K562 (cell line): ENCODE measurements around the gene CCDC124. TPM values are rescaled to one million over a fixed set of nuclear protein-coding genes. Genes with fewer than 3 reads are reported as not detected.
A peak's percentile ranks its signal among the peaks of the same experiment; 100 is the strongest.

Experiments used
- ATAC-seq: fragments of 200-7000 bp; cut with Tn5 transposase; 3 replicates; pipeline ENCODE4 v1.9.1; 2020; ENCODE audit warnings: moderate library complexity
- BruUV-seq: library from RNA; stranded (reverse); fragments of 400-500 nt; replicated peaks from 2 replicates; lab custom pipeline; 2021; lab: Mats Ljungman, UMichigan
- CTCF ChIA-PET: fragments of 300-600 bp; formaldehyde crosslinking; extraction: SDS; loops from one replicate; lab custom pipeline; 2021; ENCODE audit warnings: low intra/inter-chr PET ratio; lab: Yijun Ruan, JAX
- POLR2A ChIA-PET: fragments of 300-600, 350-650 bp; sonication (Branson Sonifier 250); formaldehyde crosslinking; extraction: SDS; loops from one replicate; lab custom pipeline; 2021; ENCODE audit warnings: antibody characterized with exemption, inconsistent platforms; lab: Yijun Ruan, JAX
- DNase-seq, 4 experiments: peaks; one replicate each; pipeline versions ENCODE4 v3.0.0 to v3.0.0-alpha.2; 2011 to 2018; ENCODE audit warnings: low spot score in 3 of 4, mixed read lengths in 3 of 4; ENCODE audit errors: extremely low read depth in 1 of 4
- FAIRE-seq: peaks from 2 replicates; lab custom pipeline; 2011; peaks lifted over from hg19 to GRCh38; lab: Jason Lieb, UNC
- H2AFZ ChIP-seq: 2 replicates; pipeline ENCODE4 v1.6.0; 2011; ENCODE audit warnings: low read depth, low read length, control low read depth, inconsistent platforms
- H3K27ac ChIP-seq: fragments of 200-600 bp; 3 replicates; pipeline ENCODE4 v1.8.0; 2011; ENCODE audit warnings: low read depth, mild to moderate bottlenecking, control low read depth, inconsistent platforms, low read length, moderate library complexity, mixed read lengths; ENCODE audit errors: extremely low read depth
- H3K27me3 ChIP-seq, 2 experiments: fragments of 300-600 bp in 1 of 2; 2 replicates in 1 of 2; 3 replicates in 1 of 2; pipeline versions ENCODE4 v1.6.0 to v1.8.0; 2011; ENCODE audit warnings: inconsistent platforms in 2 of 2, low read length in 2 of 2, mild to moderate bottlenecking in 1 of 2, mixed read lengths in 1 of 2, moderate library complexity in 1 of 2; ENCODE audit not compliant: control insufficient read depth in 2 of 2, insufficient read depth in 2 of 2
- H3K36me3 ChIP-seq: fragments of 300-600 bp; 3 replicates; pipeline ENCODE4 v1.8.0; 2011; ENCODE audit warnings: mild to moderate bottlenecking, low read length, inconsistent platforms; ENCODE audit not compliant: control insufficient read depth, insufficient read depth
- H3K4me1 ChIP-seq, 2 experiments: fragments of 200-600 bp in 1 of 2; replicated peaks in 1 of 2; 2 replicates in 1 of 2; 3 replicates in 1 of 2; pipeline versions ENCODE4 v1.5.1 to v1.8.0; 2011; ENCODE audit warnings: inconsistent platforms in 2 of 2, low read length in 2 of 2, mild to moderate bottlenecking in 1 of 2, mixed read lengths in 1 of 2, moderate library complexity in 1 of 2; ENCODE audit not compliant: control insufficient read depth in 2 of 2, insufficient read depth in 2 of 2
- H3K4me2 ChIP-seq: 2 replicates; pipeline ENCODE4 v1.6.1; 2011; ENCODE audit warnings: low read length, control low read depth, inconsistent platforms, mixed read lengths; ENCODE audit not compliant: insufficient read depth
- H3K4me3 ChIP-seq: fragments of 200-600 bp; sonication (generic), shearing (Covaris generic); 2 replicates; pipeline ENCODE4 v1.5.1; 2016; ENCODE audit warnings: control low read depth, inconsistent platforms
- H3K79me2 ChIP-seq: fragments of 200-600 bp; 3 replicates; pipeline ENCODE4 v1.8.0; 2011; ENCODE audit warnings: low read length, inconsistent platforms; ENCODE audit not compliant: control insufficient read depth, insufficient read depth
- H3K9ac ChIP-seq, 2 experiments: 2 replicates each; pipeline versions ENCODE4 v1.6.0 to v1.6.1; 2011; ENCODE audit warnings: low read depth in 2 of 2, low read length in 2 of 2, control low read depth in 1 of 2, inconsistent platforms in 1 of 2, mild to moderate bottlenecking in 1 of 2, mixed read lengths in 1 of 2; ENCODE audit not compliant: insufficient read depth in 1 of 2
- H3K9me1 ChIP-seq: one replicate; pipeline ENCODE4 v1.6.0; 2011; ENCODE audit warnings: inconsistent platforms, mild to moderate bottlenecking, low read length, moderate library complexity; ENCODE audit not compliant: control insufficient read depth, insufficient read depth
- H3K9me3 ChIP-seq: replicated peaks from 2 replicates; pipeline ENCODE4 v1.5.1; 2011; ENCODE audit warnings: low read depth, low read length, inconsistent platforms; ENCODE audit not compliant: control insufficient read depth, insufficient read depth
- H4K20me1 ChIP-seq: replicated peaks from 2 replicates; pipeline ENCODE4 v1.6.1; 2011; ENCODE audit warnings: low read length, inconsistent platforms, mixed read lengths; ENCODE audit not compliant: control insufficient read depth, insufficient read depth
- ARID2 ChIP-seq: fragments of 450-650 bp; IDR thresholded peaks from 2 replicates; pipeline ENCODE4 v1.6.1; 2017; ENCODE audit warnings: antibody characterized with exemption, mild to moderate bottlenecking
- E2F6 ChIP-seq, 2 experiments: IDR thresholded peaks; 2 replicates each; pipeline ENCODE4 v1.6.1; 2011; ENCODE audit warnings: borderline replicate concordance in 1 of 2, control low read depth in 1 of 2, low read depth in 1 of 2, low read length in 1 of 2, mild to moderate bottlenecking in 1 of 2, mixed read lengths in 1 of 2, moderate library complexity in 1 of 2; ENCODE audit not compliant: insufficient read depth in 1 of 2, insufficient read length in 1 of 2, poor library complexity in 1 of 2, severe bottlenecking in 1 of 2; ENCODE audit errors: extremely low read depth in 1 of 2
- HMG20B ChIP-seq: fragments of 250-450 bp; sonication (Bioruptor Pico); IDR thresholded peaks from 2 replicates; pipeline ENCODE4 v1.5.0; 2021; ENCODE audit warnings: mild to moderate bottlenecking
- HNRNPK ChIP-seq: fragments of 200-400 bp; formaldehyde crosslinking; IDR thresholded peaks from one replicate; pipeline ENCODE4 v1.6.1; 2018; ENCODE audit warnings: mild to moderate bottlenecking, low read depth, low read length; ENCODE audit not compliant: poor library complexity, severe bottlenecking
- MBD2 ChIP-seq: sonication (generic); IDR thresholded peaks from 2 replicates; pipeline ENCODE4 v1.6.1; 2016; ENCODE audit warnings: low read depth, borderline replicate concordance
- NFXL1 ChIP-seq: fragments of 450-650 bp; formaldehyde crosslinking; IDR thresholded peaks from 2 replicates; pipeline ENCODE4 v1.4.0; 2021; ENCODE audit warnings: mild to moderate bottlenecking
- RNF219 ChIP-seq: fragments of 250-450 bp; sonication (Bioruptor Pico); IDR thresholded peaks from 2 replicates; pipeline ENCODE4 v1.5.0; 2022; ENCODE audit warnings: mild to moderate bottlenecking
- SFPQ ChIP-seq: fragments of 200-400 bp; formaldehyde crosslinking; IDR thresholded peaks from 2 replicates; pipeline ENCODE4 v1.6.1; 2017; ENCODE audit warnings: mild to moderate bottlenecking, low read depth, low read length, moderate library complexity
- SIN3A ChIP-seq, 2 experiments: fragments of 150-350 bp in 1 of 2; IDR thresholded peaks; 2 replicates each; pipeline ENCODE4 v1.6.1; 2011 to 2016; ENCODE audit warnings: borderline replicate concordance in 2 of 2, low read depth in 2 of 2, low read length in 2 of 2, mild to moderate bottlenecking in 2 of 2, moderate library complexity in 2 of 2; ENCODE audit not compliant: control insufficient read depth in 1 of 2
- YY1 ChIP-seq, 3 experiments: IDR thresholded peaks; 2 replicates each; pipeline ENCODE4 v1.6.1; 2011; ENCODE audit warnings: low read length in 2 of 3, mild to moderate bottlenecking in 2 of 3, moderate library complexity in 2 of 3, borderline replicate concordance in 1 of 3, control low read depth in 1 of 3, low read depth in 1 of 3; ENCODE audit not compliant: insufficient read depth in 3 of 3, insufficient replicate concordance in 2 of 3, control insufficient read depth in 1 of 3, insufficient read length in 1 of 3; ENCODE audit errors: extremely low read depth in 1 of 3
- ZNF253 ChIP-seq: fragments of 250-450 bp; sonication (Bioruptor Pico); conservative IDR thresholded peaks from 2 replicates; pipeline ENCODE4 v1.6.1; 2021; ENCODE audit warnings: mild to moderate bottlenecking
- WGBS: fragments of 100-300 bp; shearing (Covaris generic); methylation state at CpG from one replicate; pipeline ENCODE4 v1.1.6; 2016; ENCODE audit warnings: low coverage, mixed read lengths; ENCODE audit not compliant: insufficient coverage; ENCODE audit errors: missing lambda C conversion rate; 5-methylcytosine and 5-hydroxymethylcytosine counted together
- in situ Hi-C: fragments of 300-500 bp; cut with MboI; formaldehyde crosslinking; loops from 4 replicates; pipeline ENCODE4 v1.15.0; 2018; ENCODE audit warnings: inconsistent platforms, mixed read lengths
- intact Hi-C: fragments of 100-400 bp; cut with micrococcal nuclease; formaldehyde crosslinking; loops from 2 replicates; pipeline ENCODE4 v1.14.2; 2022
- polyA plus RNA-seq, 8 experiments: library from polyadenylated mRNA; depleted of rRNA in 4 of 8; stranded (reverse) in 5 of 8; unstranded in 3 of 8; fragments of >200 nt; fragmentation: Nextera tagmentation in 2 of 8; fragmentation: Illumina TruSeq in 1 of 8; extraction: Ambion mirVana in 2 of 8; extraction: Trizol in 1 of 8; gene quantifications; 2 replicates each; pipeline versions ENCODE4 v1.2.1 to v1.2.3, GENCODE V29; 2011 to 2014; ENCODE audit warnings: inconsistent platforms in 1 of 8, missing spikeins in 1 of 8
- total RNA-seq, 7 experiments: library from RNA; depleted of rRNA in 6 of 7; stranded (reverse); fragments of >200 nt in 6 of 7; fragmentation: Illumina TruSeq in 2 of 7; extraction: Trizol in 2 of 7; gene quantifications; 2 replicates each; pipeline versions ENCODE4 v1.2.1 to v1.2.3, GENCODE V29; 2011 to 2021; ENCODE audit warnings: low replicate concordance in 1 of 7

The CCDC124 gene
- total and polyA plus RNA-seq, 9 of the 15 experiments (the other 6 are each of a cell fraction or from before 2014, with no cell fraction given): 5.8 to 234 (median 40.1) TPM

- ChIA-PET CTCF (interaction anchor here (0.6 kb wide), 1 partner anchor 74 kb away, joined by 3 read pairs; no protein-coding TSS in a partner anchor), POLR2A (interaction anchor here (0.6 to 2.3 kb wide), 11 partner anchors 10 to 118 kb away, joined by 3 to 21 read pairs (median 4); partner anchors contain the start of gene CCDC124)
- 0 out of 2 replicates have a peak overlapping the region, but pooled peaks have one; percentile 14 for H2AFZ ChIP-seq
- peak overlapping the region; percentile 24 for H3K4me3 ChIP-seq
- no peaks in the 10 kb centered on the region for H3K27me3 ChIP-seq
- FAIRE-seq: no peak
- no peaks in the 10 kb centered on the region for H4K20me1 ChIP-seq
- no peaks in the 10 kb centered on the region for H3K9me1 ChIP-seq
- peaks cover 33% of the 10 kb centered on the region; the same call in 2 of the 3 replicates for H3K36me3 ChIP-seq
- peak overlapping the region; percentile 62 for H3K27ac ChIP-seq
- peak overlapping the region; percentile 56 to 93; a peak in 3 of 4 replicates for H3K9ac ChIP-seq
- peak overlapping the region; percentile 78 for H3K4me2 ChIP-seq
- intact Hi-C loops (loop anchor here (10.0 kb wide), 1 partner anchor 211 kb away; the partner anchor contains the start of gene PIK3R2), in situ Hi-C loops (loop anchor here (10.0 kb wide), 1 partner anchor 51 kb away; no protein-coding TSS in a partner anchor)
- DNase-seq: peak in 3 of 4 experiments; percentile 88 to 90 (median 89)
- WGBS: 19% methylated on average over 41 of the region's 57 CpGs
- ATAC-seq: peak; percentile 84
- peaks cover 33 to 53% of the 10 kb centered on the region in 2 experiments for H3K4me1 ChIP-seq
- H3K79me2 ChIP-seq: 0 out of 3 replicates have a peak, but pooled peaks cover 3% of the 10 kb centered on the region
- BruUV-seq: TSS peak; percentile 93
- H3K9me3 ChIP-seq: no peaks in the 10 kb centered on the region
- TF ChIP-seq SIN3A (IDR thresholded peaks at IDR 0.05; ENCODE audit: borderline replicate concordance in 2 of 2, control insufficient read depth in 1 of 2, low read depth in 2 of 2, low read length in 2 of 2): 0 out of 4 replicates have a peak, but pooled peaks of 1 of the 2 experiments have one; percentile 39
- TF ChIP-seq ZNF253 (CRISPR knock-in tag): no peak
- no peak for TF ChIP-seq RNF219 (CRISPR knock-in tag)
- no peak for TF ChIP-seq NFXL1 (CRISPR knock-in tag)
- no peak for TF ChIP-seq HNRNPK
- TF ChIP-seq E2F6 (IDR thresholded peaks at IDR 0.05; ENCODE audit: borderline replicate concordance in 1 of 2, extremely low read depth in 1 of 2, insufficient read depth in 1 of 2, insufficient read length in 1 of 2, low read depth in 1 of 2, low read length in 1 of 2, poor library complexity in 1 of 2, severe bottlenecking in 1 of 2): peak in 1 of 2 experiments; percentile 80
- peak; percentile 58 to 91 (median 86) for TF ChIP-seq YY1 (IDR thresholded peaks at IDR 0.05; ENCODE audit: borderline replicate concordance in 1 of 3, control insufficient read depth in 1 of 3, extremely low read depth in 1 of 3, insufficient read depth in 3 of 3, insufficient read length in 1 of 3, insufficient replicate concordance in 2 of 3, low read depth in 1 of 3, low read length in 2 of 3)
- no peak for TF ChIP-seq HMG20B (CRISPR knock-in tag)
- TF ChIP-seq MBD2: no peak
- no peak for TF ChIP-seq ARID2
- TF ChIP-seq SFPQ: no peak
Measured at GRCh38 chr19:17943274-17944221, 10.7 kb downstream of the CCDC124 start.
